Endometrial microvascular endothelial cells (primary cell): Measurements from ENCODE around the gene ALDH9A1. TPM values are rescaled to one million over a fixed set of nuclear protein-coding genes. Genes with fewer than 3 reads are reported as not detected.
"Not testable (repeated sequence)": the region's sequence is repeated elsewhere in the genome, so short reads cannot be mapped to it uniquely, and the experiment has no call there.

Source experiments
- in situ Hi-C: cut with HindIII; loops from 2 replicates; pipeline ENCODE4 v1.10.0; 2017; ENCODE audit warnings: low sequenced_read_pairs, low pct_unique_long_range_greater_than_20kb; ENCODE audit errors: inconsistent ontology term
- total RNA-seq: library from RNA; depleted of rRNA; stranded (reverse); fragments of >200 nt; gene quantifications from one replicate; pipeline ENCODE4 v1.2.3, GENCODE V29; 2015; ENCODE audit errors: inconsistent ontology term

Gene ALDH9A1
- total RNA-seq, 1 donor from 2014 or later, result 98.0 TPM

- in situ Hi-C loops, result not testable (repeated sequence)
These were observed 39.4 kb downstream of the ALDH9A1 start for GRCh38 chr1:165658766-165659580.

- in situ Hi-C loops, result no loop called here
These were observed 47.3 kb downstream of the ALDH9A1 start for GRCh38 chr1:165650981-165651625.

GRCh38 chr1:165648919-165649572 lies 49.3 kb downstream of the ALDH9A1 start:
- in situ Hi-C loops, result no loop called here

GRCh38 chr1:165647970-165648369 lies 50.4 kb downstream of the ALDH9A1 start:
- in situ Hi-C loops, result no loop called here

- in situ Hi-C loops, result no loop called here
These were observed 50.8 kb downstream of the ALDH9A1 start for GRCh38 chr1:165647517-165647916.

GRCh38 chr1:165645654-165646366 lies 52.6 kb downstream of the ALDH9A1 start:
- in situ Hi-C loops, result no loop called here

GRCh38 chr1:165644064-165644735 lies 54.2 kb downstream of the ALDH9A1 start:
- in situ Hi-C loops, result no loop called here

GRCh38 chr1:165641231-165641987 lies 57.0 kb downstream of the ALDH9A1 start:
- in situ Hi-C loops, result no loop called here

GRCh38 chr1:165639821-165640623 lies 58.3 kb downstream of the ALDH9A1 start:
- in situ Hi-C loops, result no loop called here

GRCh38 chr1:165638211-165638610 lies 60.2 kb downstream of the ALDH9A1 start:
- in situ Hi-C loops, result not testable (repeated sequence)

GRCh38 chr1:165637427-165637826 lies 60.9 kb downstream of the ALDH9A1 start:
- in situ Hi-C loops, result no loop called here

- in situ Hi-C loops, result no loop called here
These were observed 62.5 kb downstream of the ALDH9A1 start for GRCh38 chr1:165635823-165636222.

- in situ Hi-C loops, result no loop called here
These were observed 63.0 kb downstream of the ALDH9A1 start for GRCh38 chr1:165635329-165635728.

- in situ Hi-C loops, result no loop called here
These were observed 64.0 kb downstream of the ALDH9A1 start for GRCh38 chr1:165634154-165634921.

- in situ Hi-C loops, result no loop called here
These were observed 64.7 kb downstream of the ALDH9A1 start for GRCh38 chr1:165633614-165634013.

GRCh38 chr1:165632491-165632890 lies 65.9 kb downstream of the ALDH9A1 start:
- in situ Hi-C loops, result no loop called here

- in situ Hi-C loops, result no loop called here
These were observed 66.3 kb downstream of the ALDH9A1 start for GRCh38 chr1:165632152-165632469.
